Jurkat, Clone E6-1 (cell line): ENCODE data around the gene CHCHD3. TPM values are rescaled to one million over a fixed set of nuclear protein-coding genes. Genes with fewer than 3 reads are reported as not detected.
A peak's percentile ranks its signal among the peaks of the same experiment; 100 is the strongest.

Experiments used
- DNase-seq: peaks from one replicate; pipeline ENCODE4 v3.0.0-alpha.2; 2011; ENCODE audit warnings: low read depth, low spot score
- H3K4me3 ChIP-seq: 2 replicates; pipeline ENCODE4 v1.5.1; 2011; ENCODE audit warnings: mild to moderate bottlenecking, low read length, control low read depth, moderate library complexity
- polyA plus RNA-seq: library from polyadenylated mRNA; unstranded; fragments of >200 nt; gene quantifications from one replicate; pipeline ENCODE4 v1.2.1, GENCODE V29; 2012; ENCODE audit warnings: missing spikeins; ENCODE audit not compliant: insufficient read length, insufficient read depth

Gene CHCHD3
- polyA plus RNA-seq, result 110 TPM

DNA sequence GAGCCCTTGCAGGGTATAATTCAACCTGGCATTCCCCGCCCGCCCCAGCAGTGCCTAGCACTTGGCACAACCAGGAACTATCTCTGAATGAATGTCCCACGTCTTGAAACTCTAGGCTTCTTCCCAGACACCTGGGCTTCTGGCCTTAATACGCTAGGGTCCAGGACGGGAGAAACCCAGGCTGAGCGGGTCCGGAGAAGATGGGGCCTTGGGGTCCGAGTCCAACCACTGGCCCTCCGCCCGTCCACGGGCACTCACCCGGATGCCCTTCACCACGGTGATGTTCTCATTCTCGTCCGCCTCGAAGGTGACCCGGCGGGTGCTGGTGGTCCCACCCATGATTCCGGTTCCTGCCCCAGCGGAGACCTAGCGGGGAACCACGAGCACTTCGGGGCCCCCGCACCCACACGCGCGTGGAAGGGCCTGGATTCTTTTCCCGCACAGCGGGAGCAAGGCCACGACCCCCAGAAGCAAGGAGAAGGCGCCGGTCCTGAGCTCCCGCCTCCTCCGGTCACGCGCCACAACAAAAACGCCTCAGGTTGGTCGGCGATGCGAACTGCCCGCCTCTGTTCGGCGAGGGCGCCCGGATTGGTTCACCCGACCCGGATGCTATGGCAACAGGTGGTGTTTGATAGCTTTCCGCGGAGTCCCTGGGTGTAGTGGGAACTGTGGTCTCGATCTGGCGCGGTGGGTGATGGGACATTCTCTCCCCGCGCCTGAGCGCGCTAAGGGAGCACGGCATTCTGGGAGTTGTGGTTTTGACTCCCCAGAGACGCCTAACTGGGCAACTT is at the start of gene CHCHD3:
Gene CHCHD3, minus strand, starts transcription at position 492 of the 791 bp plus-strand sequence. Its CDS starts 153 bp downstream, at position 339.
- peak within 1 kb of the TSS; percentile 94 for H3K4me3 ChIP-seq
- peak; percentile 98 for DNase-seq

DNA sequence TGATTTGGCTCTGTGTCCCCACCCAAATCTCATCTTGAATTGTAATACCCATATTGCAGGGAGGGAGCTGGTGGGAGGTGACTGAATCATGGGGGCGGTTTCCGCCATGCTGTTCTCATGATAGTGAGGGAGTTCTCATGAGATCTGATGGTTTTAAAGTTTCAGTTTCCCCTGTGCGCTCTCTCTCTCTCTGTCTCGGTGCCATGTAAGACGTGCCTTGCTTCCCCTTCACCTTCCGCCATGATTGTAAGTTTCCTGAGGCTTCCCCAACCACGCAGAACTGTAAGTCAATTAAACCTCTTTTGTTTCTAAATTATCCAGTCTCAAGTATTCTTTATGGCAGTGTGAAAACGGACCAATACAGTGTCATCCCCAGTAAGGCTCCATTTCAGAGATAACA is 48.3 kb upstream of the CHCHD3 start:
- H3K4me3 ChIP-seq, result no peak overlapping the region
- DNase-seq, result no peak

DNA sequence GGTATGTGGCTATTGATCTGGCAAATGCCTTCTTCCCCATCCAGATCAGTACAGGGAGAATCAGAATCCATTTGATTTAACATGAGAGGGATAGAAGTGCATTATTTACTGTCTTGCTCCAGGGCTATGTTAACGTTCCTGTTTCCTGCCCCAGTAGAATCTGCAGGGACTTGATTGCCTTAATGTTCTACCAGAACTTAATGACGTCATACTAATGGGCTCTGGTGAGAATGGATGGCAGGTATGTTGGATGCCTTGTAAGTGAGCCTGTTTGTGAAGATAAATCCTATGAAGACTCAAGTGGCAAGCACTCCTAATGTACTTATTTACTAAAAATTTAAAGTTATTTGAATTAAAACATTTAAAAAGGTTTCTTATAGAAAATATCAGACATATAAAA is 44.5 kb upstream of the CHCHD3 start:
- DNase-seq, result no peak
- no peak overlapping the region for H3K4me3 ChIP-seq

- no peak for DNase-seq
- H3K4me3 ChIP-seq, result no peak overlapping the region
Measured at GRCh38 chr7:133124974-133125373, 43.1 kb upstream of the CHCHD3 start.

GRCh38 chr7:133121175-133121844 is 39.4 kb upstream of the CHCHD3 start:
- DNase-seq, result no peak
- no peak overlapping the region for H3K4me3 ChIP-seq

GRCh38 chr7:133119067-133119466 is 37.2 kb upstream of the CHCHD3 start:
- no peak overlapping the region for H3K4me3 ChIP-seq
- DNase-seq, result no peak

- no peak for DNase-seq
- no peak overlapping the region for H3K4me3 ChIP-seq
Measured at GRCh38 chr7:133118261-133118660, 36.4 kb upstream of the CHCHD3 start.

DNA sequence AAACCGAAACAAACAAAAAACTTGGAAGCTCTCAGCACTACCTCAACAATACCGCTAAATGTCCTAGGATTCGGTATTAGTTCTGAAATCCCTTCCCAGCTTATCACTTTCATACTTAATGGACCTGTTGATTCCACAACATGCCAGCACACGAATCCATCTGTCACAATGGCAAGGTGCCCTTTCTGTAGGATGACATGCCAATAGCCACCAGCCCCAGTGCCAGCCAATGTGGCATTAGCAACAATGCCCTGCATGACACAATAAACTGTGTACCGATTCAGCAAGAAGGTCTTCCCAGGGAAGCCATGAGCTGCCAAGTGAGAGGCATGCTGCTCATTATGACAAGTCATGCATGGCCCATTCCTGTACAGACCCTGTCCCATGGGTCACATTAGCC is 35.6 kb upstream of the CHCHD3 start:
- no peak for DNase-seq
- no peak overlapping the region for H3K4me3 ChIP-seq

- no peak for DNase-seq
- no peak overlapping the region for H3K4me3 ChIP-seq
Measured at GRCh38 chr7:133115596-133115995, 33.7 kb upstream of the CHCHD3 start.

GRCh38 chr7:133114519-133114918 is 32.6 kb upstream of the CHCHD3 start:
- no peak for DNase-seq
- no peak overlapping the region for H3K4me3 ChIP-seq

- no peak overlapping the region for H3K4me3 ChIP-seq
- DNase-seq, result no peak
Measured at GRCh38 chr7:133112976-133113375, 31.1 kb upstream of the CHCHD3 start.

GRCh38 chr7:133112335-133112734 is 30.4 kb upstream of the CHCHD3 start:
- no peak for DNase-seq
- no peak overlapping the region for H3K4me3 ChIP-seq

- no peak overlapping the region for H3K4me3 ChIP-seq
- no peak for DNase-seq
Measured at GRCh38 chr7:133110312-133110711, 28.4 kb upstream of the CHCHD3 start.

DNA sequence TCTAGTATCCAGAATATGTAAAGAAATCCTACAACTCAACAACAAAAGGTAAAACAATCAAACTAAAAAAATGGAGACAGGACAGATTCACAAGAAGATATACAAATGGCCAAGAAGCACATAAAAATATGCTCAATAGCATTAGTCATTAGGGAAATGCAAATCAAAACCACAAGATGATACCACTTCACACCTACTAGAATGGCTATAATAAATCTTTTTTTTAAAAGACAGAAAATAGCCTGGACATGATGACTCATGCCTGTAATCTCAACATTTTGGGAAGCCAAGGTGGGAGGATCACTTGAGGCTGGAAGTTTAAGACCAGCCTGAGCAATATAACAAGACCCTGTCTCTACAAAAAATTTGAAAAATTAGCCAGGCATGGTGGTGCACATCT is 27.9 kb upstream of the CHCHD3 start:
- H3K4me3 ChIP-seq, result no peak overlapping the region
- DNase-seq, result no peak

DNA sequence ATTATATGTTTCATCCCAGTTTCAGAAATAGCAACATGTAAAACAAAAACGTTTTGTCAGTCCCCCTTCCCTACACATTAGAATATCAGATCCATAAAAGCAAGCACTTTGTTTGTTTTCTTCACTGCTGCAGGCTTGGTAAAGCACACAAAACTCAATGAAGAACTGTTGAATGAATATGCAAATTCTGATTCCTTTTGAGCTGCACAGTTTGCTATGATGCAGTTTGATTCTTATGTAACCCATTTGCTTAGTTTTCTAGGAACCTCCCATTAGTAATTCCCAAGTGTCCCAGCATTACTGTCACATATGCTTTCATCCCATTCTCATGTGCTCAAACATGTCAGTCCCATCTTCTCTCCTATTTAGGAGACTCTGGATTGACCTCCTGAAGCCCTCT is 26.1 kb upstream of the CHCHD3 start:
- no peak for DNase-seq
- H3K4me3 ChIP-seq, result no peak overlapping the region

- H3K4me3 ChIP-seq, result no peak overlapping the region
- DNase-seq, result no peak
Measured at GRCh38 chr7:133102276-133103060, 20.6 kb upstream of the CHCHD3 start.

GRCh38 chr7:133099633-133100286 is 17.9 kb upstream of the CHCHD3 start:
- no peak overlapping the region for H3K4me3 ChIP-seq
- no peak for DNase-seq

DNA sequence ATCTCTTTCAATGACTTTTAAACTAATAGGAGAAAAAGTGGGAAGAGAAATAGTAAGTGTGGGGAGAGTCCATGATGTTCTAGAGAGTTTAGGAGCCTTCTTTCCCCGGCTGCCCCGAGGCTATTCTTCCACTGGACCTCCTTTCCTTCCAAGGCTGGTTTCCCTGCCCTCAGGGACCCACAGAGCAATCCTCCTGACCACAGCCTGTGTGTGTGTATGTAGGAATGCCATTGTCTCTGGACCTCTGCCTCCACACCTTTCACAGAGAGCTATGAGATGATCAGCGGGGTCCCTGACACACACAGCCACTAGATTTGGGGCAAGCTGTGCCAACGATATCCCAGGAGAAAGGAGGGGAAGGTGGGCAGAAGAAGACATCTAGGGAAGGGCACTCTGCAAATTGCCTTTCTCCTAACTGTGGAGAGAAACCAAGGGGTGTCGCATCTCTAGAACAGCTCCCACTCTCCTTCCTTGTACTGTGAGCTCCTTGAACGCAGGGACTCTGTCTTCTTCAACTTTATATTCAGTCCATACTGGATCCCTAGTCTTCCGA is 13.3 kb upstream of the CHCHD3 start:
- H3K4me3 ChIP-seq, result no peak overlapping the region
- DNase-seq, result no peak

DNA sequence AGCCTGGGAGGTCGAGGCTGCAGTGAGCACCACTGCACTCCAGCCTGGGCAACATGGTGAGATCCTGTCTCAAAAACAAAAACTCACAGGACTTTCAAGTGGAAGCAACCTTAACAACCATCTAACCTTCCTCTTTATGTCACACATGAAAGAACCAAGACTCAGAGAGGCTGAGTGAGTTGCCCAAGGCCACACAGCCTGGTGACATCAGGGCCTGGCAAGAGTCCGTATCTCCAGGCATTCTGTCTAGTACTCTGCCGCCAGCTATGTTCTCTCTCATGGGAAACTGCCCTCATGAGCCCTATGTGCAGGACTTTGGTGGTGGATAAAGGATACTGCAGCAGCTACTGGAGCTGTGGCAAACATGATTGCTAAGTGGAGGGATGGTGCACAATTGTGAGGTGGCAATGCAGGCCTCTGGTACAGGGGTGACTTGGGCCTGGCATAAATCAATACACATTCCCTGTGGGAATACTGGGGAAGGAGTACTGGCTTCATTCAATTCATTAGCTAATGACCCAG is 10.1 kb upstream of the CHCHD3 start:
- no peak overlapping the region for H3K4me3 ChIP-seq
- no peak for DNase-seq
